GM18909 (cell line): ENCODE measurements around the gene DNHD1.

Experiments
- ATAC-seq: cut with Tn5 transposase; IDR thresholded peaks from one replicate; pipeline ENCODE4 v1.9.1; 2021; ENCODE audit warnings: mild to moderate bottlenecking; ENCODE audit not compliant: unreplicated experiment, poor library complexity

Gene DNHD1

GRCh38 chr11:6579681-6580080, 82.6 kb downstream of the DNHD1 start:
- no peak for ATAC-seq

- ATAC-seq: no peak
Measured at GRCh38 chr11:6583584-6583983, 86.5 kb downstream of the DNHD1 start.

GRCh38 chr11:6584528-6584927, 87.4 kb downstream of the DNHD1 start:
- ATAC-seq: no peak

GRCh38 chr11:6586434-6587359, 89.6 kb downstream of the DNHD1 start:
- ATAC-seq: no peak

GRCh38 chr11:6587360-6587953, 90.4 kb downstream of the DNHD1 start:
- ATAC-seq: no peak

- ATAC-seq: no peak
Measured at GRCh38 chr11:6588018-6588417, 90.9 kb downstream of the DNHD1 start.

- no peak for ATAC-seq
Measured at GRCh38 chr11:6594142-6594768, 97.2 kb downstream of the DNHD1 start.

- ATAC-seq: no peak
Measured at GRCh38 chr11:6596239-6596877, 99.3 kb downstream of the DNHD1 start.

- no peak for ATAC-seq
Measured at GRCh38 chr11:6598555-6598954, 101.5 kb downstream of the DNHD1 start.

- ATAC-seq: no peak
Measured at GRCh38 chr11:6599449-6599848, 102.4 kb downstream of the DNHD1 start.

- ATAC-seq: no peak
Measured at GRCh38 chr11:6599881-6600390, 102.9 kb downstream of the DNHD1 start.

GRCh38 chr11:6601041-6601461, 104.0 kb downstream of the DNHD1 start:
- ATAC-seq: no peak

- ATAC-seq: no peak
Measured at GRCh38 chr11:6602096-6602940, 105.2 kb downstream of the DNHD1 start.

- peak; percentile 77 for ATAC-seq
Measured at GRCh38 chr11:6603287-6604080, 106.4 kb downstream of the DNHD1 start, which contains the start of the genes ILK and RRP8. Gene ILK, plus strand, starts transcription at chr11:6603774. Its CDS starts 498 bp downstream, at chr11:6604272. Gene RRP8, minus strand, starts transcription at chr11:6603616. Its CDS starts 114 bp downstream, at chr11:6603502.

GRCh38 chr11:6604081-6604626, 107.1 kb downstream of the DNHD1 start:
- peak; percentile 48 for ATAC-seq

GRCh38 chr11:6604790-6605189, 107.7 kb downstream of the DNHD1 start:
- no peak for ATAC-seq

GRCh38 chr11:6606471-6607189, 109.5 kb downstream of the DNHD1 start:
- peak; percentile 57 for ATAC-seq
